Fibroblast of skin of right biceps (primary cell): Measurements from ENCODE around the gene ABCA3.
"Not testable (repeated sequence)": the region's sequence is repeated elsewhere in the genome, so short reads cannot be mapped to it uniquely, and the experiment has no call there.

Experiments used
- DNase-seq: peaks from one replicate; pipeline ENCODE4 v3.0.0-alpha.2; 2013

ABCA3 gene

DNA sequence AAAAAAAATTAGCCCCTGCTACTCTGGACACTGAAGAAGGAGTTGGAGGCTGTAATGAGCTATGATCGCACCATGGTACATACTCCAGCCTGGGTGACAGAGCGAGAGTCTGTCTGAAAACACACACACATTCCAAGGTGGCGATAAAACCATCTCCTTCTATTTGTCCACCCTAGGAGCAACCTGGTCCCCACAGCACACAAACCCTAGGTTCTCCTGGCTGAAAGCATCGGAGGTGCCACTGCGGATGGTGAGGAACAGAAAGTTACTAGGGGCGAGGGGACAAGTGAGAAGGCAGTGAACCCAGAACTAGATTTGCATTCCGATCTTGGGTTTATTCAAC, 87.8 kb downstream of the ABCA3 start:
- DNase-seq: peak; percentile 9

DNA sequence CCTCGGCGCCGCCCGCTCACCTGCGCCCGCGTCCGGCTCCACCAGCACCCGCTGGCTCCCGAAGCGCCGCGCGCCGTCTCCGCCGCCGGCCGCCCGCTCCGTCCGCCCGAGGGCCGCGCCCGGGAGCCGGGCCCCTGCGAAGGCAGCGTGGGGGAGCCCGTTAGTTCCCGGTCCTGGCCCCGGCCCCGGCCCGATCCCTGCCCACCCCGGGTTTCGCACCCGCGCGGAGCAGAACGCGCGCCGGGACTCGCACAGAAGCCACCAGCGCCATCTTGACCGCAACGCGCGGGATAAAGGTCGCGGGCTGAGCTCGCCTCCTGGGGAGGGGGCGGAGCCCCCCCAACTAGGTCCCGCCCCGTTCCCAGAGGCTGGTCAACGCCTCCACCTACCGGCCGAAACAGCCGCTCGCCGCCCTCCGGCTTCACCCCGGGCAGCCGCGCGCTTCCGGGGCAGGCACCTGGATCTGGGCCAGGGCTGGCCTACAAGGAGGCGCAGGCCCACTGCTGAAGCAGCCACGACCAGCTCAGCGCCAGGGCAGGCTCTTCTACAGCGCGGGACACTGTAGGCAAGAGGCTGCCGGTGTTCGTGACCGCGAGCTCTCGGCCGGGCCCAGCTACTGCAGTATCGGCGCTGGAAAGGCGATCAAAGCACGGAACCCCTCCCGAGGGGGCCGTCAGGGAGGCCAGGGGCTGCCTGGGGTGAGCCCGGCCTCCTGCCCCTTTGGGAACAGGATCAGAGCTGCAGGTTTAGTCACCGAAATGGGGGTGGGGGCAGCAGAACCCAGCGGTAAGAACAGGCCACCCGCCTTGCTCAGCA, 89.0 kb downstream of the ABCA3 start, which contains the start of gene ECI1:
Gene ECI1, minus strand, starts transcription at position 292 of the 816 bp plus-strand sequence. Its CDS starts 21 bp downstream, at position 271.
- DNase-seq: peak; percentile 90

DNA sequence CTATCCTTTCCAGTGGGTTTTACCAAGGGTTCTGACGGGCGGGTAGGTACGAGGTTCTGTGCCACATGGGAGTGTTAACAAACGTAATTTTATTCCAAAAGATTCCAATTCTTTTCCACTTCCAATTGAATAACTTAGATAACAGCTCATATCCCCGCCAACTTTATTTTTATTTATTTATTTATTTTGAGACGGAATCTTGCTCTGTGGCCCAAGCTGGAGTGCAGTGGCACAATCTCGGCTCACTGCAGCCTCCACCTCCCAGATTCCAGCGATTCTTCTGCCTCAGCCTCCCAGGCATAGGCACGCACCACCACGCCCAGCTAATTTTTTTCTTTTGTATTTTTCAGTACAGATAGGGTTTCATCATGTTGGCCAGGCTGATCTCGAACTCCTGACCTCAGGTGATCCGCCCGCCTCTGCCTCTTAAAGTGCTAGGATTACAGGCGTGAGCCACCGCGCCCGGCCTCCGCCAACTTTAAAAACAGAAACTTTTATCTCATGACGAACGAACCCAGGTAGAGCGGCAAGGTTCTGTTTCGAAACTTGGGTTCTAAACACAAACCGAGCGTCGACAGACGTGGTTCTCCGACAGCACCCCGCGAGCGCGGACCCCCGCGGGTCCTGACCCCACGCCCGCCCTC, 89.8 kb downstream of the ABCA3 start:
- DNase-seq: peak; percentile 11

DNA sequence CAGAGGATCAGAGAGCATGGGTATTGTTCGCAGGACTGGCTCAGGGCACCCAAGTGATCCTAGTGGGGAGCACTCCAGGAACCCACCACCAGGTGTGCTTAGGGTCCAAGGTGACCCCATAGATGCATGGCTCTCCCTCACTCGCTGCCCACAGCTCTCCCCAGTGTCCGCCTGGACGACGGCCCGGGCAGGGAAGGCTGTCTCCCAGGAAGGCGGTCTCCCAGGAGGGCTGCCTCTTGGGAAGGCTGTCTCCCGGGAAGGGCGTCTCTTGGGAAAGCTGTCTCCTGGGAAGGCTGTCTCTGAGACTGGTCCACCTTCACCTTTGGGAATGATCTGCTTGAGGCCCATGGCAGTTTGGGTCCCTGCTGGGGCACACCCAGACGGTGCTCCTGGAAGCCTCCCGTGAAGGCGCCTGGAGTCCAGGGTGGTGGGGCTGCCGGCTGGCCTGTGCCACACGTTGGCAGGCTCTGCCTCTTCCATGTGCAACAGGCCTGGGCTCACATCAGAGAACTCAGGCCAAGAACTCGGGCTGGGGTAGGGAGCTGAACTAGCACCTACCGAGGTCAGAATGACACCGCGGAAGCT, 94.1 kb downstream of the ABCA3 start:
- DNase-seq: no peak

DNA sequence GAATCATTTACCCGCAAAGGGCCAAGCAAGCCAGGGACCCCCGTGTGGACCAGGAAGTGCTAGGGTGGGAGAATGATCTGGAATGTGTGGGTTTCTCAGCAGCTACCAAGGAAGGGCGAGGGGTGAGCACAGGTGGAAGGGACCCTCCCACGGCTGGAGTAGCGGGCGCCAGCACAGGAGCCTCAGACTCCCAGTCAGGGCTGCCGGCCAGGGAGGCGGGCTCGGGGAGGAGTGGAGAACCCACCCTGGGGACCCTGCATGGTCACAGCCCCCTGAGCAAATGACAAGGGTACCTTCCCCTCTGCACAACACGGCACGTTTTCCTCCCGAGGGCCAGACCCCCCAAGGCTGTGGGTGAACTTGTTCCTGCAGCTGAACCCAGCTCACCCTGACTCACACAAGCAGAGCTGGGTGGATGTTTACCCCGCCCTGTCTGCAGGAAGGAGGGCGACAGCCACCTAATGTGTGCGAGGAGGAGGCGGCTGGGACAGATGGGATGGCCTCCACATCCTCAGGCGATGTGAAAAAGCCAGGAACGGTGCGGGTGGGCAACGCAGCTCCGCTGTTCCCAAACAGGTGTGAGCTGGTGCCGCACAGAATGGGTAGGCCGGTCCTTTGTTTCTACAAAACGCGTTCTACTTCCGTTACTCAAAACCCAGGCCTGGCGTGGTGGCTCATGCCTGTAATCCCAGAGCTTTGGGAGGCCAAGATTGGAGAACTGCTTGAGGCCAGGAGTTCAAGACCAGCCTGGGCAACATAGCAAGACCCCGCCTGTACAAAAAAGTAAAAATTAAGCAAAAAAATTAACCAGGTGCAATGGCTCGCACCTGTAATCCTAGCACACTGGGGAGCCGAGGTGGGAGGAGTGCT, 95.4 kb downstream of the ABCA3 start:
- no peak for DNase-seq

DNA sequence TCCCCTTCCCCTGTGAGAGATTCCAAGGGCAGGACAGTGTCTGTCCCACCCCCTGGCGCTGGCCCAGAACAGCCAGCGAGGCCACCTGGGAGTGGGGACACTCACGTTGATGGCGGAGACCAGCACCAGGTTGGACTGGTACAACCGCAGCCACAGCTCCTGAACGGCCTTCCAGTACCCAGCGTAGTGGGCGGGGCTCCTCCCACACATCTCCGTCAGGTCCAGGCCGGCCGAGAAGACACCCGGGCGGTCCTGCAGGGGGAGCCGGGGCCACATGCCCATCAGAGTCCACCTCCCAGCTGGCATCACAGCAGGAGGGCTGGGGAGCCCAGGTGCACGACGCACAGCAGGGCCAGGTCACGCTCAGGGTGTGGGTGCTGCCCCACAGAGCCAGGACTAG, 96.2 kb downstream of the ABCA3 start:
- DNase-seq: no peak

DNA sequence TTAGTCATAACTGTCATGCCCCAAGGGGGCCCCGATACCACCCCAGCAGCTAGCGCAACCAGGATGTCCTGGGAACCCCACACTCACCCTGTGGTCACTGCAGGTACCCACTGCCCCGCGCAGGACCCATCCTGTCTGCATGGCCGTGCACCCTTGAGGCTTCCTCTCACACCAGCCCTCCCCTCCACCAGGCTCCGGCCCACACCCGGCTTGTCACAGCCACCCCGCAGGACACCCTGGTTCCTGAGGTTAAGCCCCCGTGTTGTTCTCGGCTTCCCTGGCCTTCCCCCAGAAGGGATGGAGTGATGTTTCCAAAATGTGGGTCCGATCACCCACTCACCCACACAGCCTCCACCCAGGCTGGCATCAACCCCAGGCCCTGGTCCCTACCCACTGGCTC, 96.7 kb downstream of the ABCA3 start:
- no peak for DNase-seq

DNA sequence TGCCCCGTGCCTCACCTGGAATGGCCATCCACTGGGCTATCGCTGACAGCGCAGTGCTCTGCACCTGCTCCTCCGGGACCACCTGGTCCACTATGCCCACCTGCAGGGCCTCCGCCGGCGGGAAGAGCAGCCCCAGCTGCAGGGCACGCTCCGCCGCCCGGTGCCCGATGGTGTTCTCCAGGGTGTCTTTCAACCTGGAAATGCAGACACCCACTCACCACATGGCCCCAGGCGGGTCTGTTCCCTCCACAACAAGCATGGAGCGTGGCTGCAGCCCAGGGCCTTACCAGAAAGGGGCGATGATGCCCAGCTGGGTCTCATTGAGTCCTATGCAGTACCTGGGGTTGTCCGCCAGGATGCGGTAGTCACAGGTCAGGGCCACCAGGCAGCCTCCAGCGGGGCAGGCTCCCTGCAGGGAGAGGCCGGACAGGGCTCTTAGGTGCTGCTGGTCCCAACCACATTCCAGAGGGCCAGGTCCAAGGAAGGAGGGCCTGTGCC, 97.4 kb downstream of the ABCA3 start:
- DNase-seq: no peak

DNA sequence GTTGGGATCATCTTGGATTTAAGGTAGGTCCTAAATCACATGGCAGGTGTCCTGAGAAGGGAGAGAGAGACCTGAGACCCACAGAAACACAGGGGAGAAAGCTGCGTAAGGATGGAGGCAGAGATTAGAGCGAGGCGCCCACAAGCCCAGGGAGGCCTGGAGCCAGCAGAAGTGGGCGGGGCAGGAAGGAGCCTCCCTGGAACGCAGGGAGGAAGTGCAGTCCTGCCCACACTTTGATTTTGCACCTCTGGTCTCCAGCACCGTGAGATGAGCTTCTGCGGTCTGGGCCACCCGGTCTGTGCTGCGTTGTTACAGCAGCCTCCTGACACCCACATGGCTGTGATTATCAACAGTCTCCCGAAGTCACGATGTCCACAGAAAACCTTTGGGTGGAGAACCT, 97.9 kb downstream of the ABCA3 start:
- no peak for DNase-seq

DNA sequence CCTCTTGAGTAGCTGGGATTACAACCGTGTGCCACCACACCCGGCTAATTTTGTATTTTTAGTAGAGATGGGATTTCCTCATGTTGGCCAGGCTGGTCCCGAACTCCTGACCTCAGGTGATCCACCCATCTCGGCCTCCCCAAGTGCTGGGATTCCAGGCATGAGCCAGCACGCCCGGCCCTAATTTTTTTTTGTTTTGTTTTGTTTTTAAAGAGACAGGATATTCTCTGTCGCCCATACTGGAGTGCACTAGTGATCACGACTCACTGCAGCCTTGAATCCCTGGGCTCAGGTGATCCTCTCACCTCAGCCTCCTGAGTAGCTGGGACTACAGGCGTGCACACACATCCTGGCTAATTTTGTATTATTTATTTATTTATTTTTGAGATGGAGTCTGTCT, 100.2 kb downstream of the ABCA3 start:
- DNase-seq: not testable (repeated sequence)

DNA sequence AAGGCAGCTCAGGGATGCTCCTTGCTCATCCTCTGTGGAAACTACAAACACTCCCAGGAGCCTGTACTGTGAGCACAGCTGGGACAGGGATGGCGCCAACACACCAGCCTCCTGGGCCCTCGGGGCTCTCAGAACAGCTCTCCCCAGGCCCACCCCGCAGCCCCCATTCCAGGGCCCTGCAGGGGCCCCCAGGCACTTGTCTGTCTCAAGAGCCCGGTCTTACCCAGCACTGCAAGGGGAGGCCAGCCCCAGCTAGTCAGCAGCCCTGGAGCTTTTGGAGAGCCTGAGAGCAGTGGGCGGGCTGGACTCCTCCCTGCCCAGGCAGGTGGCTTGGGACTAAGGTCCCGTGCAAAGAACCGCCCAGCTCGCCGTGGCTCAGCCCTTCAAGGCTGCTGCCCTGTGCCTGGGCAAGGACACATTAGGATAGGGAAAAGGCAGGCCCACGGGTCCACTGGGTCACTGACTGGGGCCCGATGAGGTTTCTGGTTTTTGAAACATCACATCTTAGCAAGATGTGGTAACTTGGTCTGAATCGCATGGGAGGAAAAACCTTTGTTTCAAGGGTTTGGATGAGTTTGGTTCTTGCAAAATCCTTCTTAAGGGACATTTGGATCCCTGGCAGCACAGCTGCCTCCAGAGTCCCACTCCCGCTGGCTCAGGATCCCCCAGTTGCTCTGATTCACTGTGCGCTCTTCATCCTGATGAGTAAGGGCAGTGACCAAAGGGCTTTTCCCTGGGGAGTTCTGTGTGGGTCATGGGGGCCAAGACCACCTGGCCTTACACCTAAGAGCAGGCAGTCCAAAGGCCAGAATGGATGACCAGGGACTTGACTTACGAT, 101.5 kb downstream of the ABCA3 start:
- no peak for DNase-seq

DNA sequence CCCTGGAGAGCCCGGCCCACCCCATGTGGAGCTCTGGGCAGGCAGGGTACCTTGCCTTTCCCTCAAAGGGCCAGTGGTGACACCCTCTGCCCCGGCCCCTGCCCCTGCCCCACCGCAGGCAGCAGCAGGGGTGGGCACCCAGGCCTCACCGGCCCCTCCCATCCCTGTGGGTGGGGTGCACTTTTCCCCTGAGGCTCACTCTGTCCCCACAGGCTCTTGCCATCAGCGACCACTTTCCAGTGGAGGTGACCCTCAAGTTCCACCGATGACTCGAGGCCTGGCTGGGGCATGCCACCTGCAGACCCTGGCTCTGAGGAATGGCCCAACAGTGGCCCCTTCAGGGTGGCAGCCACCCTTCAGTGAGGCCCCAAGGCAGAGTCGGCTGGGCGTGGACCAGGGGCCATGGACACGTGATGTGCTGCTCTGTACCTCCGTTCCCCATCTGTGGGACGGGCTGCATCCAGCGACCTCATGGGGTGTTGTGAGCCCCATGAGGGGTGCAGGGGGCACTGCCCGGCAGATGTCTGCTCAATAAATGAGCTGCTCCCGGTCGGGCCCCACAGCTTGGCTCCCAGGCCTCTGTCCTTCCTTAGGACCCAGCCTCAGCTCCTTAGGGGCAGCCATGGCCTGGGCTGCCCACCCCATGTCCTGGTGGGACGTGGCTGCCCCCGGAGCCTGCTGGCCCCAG, 102.2 kb downstream of the ABCA3 start:
- DNase-seq: no peak

DNA sequence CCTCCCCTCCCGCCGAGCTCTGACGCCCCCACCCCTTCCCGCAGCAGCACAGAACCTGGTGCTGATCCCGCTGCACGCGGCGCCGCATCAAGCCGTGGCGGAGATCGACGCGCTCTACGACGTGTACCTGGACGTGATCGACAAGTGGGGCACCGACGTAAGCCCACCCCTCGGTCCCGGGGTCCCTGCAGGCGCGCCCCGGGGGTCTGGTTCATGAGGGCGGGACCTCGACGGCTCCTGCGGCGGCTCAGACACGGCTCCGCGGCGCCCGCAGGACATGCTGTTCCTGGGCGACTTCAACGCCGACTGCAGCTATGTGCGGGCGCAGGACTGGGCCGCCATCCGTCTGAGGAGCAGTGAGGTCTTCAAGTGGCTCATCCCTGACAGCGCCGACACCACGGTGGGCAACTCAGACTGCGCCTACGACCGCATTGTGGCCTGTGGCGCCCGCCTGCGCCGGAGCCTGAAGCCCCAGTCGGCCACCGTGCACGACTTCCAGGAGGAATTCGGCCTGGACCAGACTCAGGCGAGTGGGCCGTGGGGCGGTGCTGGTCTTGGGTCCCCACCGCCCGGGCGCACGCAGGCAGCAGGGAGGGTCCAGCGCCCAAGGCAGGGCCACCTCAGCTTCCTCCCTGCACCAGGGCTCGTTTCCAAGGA, 102.9 kb downstream of the ABCA3 start:
- DNase-seq: no peak

DNA sequence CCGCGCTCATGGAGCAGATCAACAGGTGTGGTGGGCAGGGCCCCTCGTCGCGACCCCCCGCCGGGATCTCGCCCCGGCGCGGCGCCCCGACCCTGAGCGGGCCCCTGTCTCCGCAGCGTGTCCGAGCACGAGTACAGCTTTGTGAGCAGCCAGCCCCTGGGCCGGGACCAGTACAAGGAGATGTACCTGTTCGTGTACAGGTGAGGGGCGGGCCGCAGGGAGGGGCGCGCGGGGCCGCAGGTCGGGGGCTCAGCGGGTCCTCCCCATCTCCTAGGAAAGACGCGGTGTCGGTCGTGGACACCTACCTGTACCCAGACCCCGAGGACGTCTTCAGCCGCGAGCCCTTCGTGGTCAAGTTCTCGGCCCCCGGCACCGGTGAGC, 103.4 kb downstream of the ABCA3 start:
- no peak for DNase-seq

DNA sequence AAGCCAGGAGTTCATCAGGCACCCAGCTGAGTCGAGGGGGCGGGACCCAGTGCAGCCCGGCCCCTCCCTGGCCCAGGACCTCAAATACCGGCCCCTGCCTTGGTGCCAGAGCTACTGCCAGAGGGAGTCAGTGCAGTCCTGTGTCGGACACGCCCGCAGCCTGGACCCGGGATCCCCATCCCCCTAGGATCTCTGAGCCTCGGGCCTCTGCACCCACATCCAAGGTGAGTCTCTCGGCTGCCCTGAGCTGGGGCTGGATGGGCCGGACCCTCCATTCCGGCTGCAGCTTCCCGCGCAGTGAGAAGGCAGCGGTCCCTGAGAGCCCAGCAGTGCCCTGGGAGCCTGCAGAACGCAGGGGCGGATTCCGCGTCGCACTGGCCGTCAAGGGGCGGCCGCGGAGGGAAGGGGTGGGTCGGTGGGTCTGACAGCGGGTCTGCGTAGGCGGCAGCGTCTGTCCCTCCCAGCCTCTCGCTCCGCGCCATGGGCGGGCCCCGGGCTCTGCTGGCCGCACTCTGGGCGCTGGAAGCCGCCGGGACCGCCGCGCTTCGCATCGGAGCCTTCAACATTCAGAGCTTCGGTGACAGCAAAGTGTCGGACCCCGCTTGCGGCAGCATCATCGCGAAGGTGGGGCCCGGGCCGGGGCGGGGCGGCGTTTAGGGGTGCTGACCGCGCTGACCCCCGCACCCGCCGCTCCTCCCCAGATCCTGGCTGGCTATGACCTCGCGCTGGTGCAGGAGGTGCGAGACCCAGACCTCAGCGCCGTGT, 104.0 kb downstream of the ABCA3 start, which contains the start of gene DNASE1L2:
Gene DNASE1L2, plus strand, starts transcription at position 108 of the 765 bp plus-strand sequence. Its CDS starts 373 bp downstream, at position 481.
- DNase-seq: no peak

DNA sequence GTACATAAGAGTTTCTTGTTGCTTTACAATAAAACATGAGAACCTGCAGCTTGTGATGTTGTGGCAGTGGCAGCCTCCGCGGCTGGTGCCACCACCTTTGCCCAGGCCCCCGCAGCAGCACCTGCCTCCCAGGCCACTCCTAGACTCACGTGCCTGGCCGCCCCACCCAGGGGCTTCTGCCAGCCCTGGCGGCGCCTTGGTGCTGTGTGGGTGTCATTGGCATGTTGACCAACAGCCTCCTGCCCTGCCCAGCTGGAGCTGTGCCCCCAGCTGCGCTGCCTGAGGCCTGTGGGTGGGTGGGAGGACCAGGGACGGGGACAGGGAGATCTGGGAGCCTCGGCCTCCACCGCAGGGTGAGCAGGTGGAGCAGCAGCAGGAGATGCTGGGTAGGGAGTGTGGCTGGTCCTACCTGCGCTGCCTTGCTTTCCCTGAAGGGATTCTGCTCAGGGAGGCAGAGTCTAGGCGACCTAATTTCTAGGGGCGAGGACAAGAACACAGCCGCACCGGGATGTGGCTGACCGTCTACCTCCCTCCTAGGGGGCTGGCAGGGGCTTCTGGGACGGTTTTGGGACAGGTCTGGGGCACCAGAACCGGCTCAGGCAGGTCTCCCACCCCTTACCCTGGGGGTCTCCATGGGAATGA, 104.7 kb downstream of the ABCA3 start:
- DNase-seq: no peak

DNA sequence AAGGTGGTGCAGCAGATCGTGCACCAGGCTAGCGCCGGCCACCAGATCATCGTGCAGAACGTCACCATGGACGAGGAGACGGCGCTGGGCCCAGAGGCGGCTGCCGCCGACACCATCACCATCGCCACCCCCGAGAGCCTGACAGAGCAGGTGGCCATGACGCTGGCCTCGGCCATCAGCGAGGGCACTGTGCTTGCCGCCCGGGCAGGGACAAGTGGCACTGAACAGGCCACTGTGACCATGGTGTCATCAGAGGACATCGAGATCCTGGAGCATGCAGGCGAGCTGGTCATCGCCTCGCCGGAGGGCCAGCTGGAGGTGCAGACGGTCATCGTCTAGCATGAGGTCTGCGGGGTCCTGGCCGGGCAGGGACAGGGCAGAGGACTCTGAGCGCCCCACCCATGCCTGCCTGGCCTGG, 105.3 kb downstream of the ABCA3 start:
- DNase-seq: no peak

DNA sequence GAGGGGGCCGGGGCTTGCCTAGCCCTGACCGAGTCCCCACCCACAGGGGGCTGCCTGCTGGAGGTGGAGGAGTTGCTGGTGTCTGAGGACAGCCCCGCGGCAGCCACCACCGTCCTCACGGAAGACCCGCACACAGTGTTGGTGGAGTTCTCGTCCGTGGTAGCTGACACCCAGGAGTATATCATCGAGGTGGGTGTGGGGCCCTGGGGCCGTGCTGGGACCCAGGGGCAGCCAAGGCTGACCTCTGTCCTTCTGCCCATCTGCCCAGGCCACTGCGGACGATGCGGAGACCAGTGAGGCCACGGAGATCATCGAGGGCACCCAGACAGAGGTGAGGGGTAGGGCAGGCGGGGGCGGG, 105.7 kb downstream of the ABCA3 start:
- no peak for DNase-seq
